NCI-H1436 treated with DMSO at 0.1 percent for 48 hours (cell line): ENCODE results near the gene TMEM259.

Experiments used
- DNase-seq: peaks from one replicate; lab custom pipeline; 2025; lab: John Stamatoyannopoulos, UW

TMEM259 gene

DNA sequence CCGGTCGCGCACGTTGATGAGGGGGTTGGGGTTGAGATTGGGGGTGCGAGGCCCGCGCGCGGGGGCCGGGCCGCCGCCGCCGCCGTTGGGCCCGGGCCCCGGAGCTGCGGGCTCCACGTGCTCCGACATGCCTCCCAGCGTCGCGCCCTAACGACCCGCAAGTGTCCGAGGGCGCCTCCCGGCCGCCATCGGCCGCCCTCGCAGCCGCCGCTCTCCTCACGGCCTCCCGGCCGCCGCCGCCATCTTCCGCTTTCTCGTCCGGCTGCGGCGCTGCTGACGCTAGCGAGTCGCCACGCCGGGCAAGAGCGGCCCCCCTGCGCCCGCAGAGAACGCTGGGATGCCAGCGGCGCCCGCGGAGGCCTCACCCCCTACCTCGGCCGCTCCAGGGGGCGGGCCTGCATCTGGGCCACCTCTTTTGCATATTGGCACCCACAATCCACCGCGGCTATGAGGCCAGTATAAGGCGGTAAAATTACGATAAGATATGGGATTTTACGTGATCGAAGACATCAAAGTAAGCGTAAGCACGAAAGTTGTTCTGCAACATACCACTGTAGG is at the start of gene TMEM259:
Gene TMEM259 (minus strand): TSS at position 256 of the 558 bp plus-strand sequence. CDS start 127 bp downstream, at position 129.
- peak; percentile 87 for DNase-seq

DNA sequence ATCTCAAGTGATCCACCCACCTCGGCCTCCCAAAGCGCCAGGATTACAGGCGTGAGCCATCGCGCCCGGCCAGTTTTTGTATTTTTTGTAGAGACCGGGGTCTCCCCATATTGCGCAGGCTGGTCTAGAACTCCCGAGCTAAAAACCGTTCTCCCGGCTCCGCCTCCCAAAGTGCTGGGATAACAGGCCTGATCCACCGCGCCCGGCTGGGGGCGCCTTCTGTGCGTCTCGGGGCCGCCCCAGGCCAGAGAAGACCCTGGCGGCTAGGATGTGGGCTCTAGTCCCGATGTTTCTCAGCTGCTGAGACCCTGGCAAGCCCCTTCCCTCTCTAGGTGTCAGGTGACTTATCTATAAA is 49.6 kb upstream of the TMEM259 start:
- no peak for DNase-seq

DNA sequence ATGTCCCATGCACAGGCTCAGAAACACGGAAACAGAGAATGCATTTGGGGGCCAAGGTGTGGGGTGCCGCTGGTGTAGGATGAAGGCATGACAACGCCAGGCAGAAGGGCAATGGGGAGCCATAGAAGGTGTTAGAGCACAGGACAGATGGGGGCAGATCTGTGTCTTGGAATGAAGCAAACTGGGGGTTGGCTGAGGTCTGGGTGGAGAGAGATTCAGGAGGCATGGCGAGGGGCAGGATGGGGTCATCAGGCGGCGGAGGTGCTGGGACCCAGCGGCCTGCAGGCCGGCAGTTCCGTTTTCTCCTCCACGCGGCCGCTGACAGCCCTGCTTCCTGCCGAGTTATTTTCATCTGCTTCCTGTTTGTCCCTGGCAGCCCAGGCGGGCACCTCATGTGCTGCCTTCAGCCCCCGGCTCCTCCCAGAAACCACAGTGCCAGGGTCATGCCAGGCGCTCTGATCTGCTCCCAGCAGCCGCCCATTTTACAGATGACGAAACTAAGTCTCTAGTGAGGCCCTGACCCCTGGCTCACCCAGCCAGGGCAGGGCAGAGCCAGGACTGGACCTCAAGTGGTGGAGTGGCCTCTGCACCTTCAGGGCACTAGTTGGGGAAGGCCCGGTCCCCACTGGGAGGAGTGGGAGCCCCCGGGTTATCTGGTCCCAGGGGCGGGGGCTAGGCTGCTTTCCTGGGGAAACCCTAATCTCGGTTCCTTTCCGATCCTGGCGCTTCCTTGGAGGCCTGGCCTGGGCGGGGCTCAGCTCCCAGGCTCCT is 48.3 kb upstream of the TMEM259 start:
- no peak for DNase-seq

DNA sequence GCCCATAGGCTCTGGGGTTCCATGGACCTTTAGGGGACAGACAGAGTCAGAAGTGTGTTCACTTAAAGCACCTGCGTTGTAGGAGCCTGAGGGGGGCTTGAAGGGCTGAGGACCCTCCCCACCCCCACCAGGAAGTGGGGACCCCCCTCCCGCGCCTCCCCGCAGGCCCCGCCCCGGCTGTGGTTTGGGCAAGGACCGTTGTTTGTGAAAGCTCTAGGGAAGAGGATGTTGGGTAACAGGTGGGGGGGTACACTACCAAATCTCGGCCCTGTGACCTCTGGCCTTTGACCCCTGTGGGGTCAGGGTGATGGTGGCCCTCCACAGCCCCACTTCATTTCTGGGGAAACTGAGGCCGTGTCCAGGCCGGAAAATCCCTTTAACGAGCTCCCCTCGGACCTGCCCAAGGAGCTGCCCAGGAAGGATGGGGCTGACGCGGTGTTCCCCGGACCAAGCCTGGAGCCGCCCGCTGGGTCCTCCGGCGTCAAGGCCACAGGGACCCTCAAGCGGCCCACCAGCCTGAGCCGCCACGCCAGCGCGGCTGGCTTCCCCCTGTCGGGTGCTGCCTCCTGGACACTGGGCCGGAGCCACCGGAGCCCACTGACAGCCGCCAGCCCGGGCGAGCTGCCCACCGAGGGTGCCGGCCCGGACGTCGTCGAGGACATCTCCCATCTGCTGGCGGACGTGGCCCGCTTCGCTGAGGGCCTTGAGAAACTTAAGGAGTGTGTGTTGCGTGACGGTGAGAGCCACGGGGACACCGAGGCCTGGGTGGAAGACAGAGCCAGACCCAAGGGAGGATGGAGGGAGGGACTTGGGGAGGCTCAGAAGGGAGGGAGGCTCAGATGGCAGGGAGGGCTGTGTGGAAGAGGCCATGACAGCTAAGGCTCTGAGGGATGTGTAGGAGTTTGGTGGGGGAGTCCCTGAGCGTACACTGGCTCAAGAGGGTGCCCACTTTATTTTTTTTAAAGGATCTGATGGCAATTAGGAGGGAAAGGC is 47.4 kb upstream of the TMEM259 start:
- no peak for DNase-seq

DNA sequence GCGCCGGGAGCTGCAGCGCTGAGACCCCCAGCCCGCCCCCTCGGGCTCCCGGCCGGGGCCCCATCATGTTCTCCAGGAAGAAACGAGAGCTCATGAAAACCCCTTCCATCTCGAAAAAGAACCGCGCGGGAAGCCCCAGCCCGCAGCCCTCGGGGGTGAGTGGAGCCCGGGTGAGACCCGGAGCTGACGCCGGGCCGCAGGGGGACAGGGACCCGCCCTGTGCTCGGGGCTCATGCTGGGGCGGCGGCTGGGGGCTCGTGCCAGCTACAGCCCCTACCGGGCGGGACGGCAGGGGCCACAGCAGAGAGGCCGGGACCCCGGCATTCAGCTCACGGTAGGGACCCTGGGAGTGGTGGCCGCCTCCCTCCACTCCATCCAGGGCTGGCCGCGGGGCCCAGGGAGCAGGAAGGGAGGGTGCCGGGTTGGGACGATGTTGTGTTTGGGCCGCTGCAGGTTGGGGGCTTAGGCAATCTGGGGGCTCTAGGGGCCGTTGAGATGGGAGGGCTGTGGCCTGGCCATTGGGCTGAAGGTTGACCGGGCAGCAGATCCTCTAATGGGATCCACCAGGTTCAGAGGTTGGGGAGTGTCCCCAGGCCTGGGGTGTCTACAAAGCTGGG is 46.5 kb upstream of the TMEM259 start:
- DNase-seq, result no peak

DNA sequence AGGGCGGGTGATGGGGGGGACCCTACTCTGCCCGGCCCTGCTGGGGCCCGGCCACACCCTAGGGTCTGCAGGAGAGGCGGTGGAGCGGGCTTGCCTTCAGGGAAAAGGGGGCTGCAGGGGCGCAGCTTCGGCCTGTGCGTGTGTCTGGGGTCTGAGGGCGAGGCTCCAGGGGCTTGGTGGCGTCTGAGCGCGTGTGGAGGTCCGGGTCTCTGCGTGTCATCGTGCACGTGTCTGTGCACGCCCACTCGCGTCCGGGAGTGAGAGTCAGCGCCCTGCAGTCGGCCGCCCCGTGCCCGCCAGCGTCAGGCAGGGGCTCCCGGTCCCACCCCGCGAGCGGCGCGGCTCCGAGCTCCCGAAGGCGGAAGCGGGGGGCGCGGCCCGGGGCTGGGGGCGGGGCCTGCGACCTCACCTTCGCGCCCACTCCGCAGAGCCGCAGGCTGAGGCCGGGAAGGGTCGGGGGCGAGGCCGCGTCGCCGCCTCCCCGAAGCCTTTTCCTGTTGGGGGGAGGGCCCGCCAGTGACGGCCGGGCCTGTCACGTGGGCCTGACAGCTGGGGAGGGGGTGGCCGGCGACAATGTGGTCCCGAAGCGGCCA is 45.9 kb upstream of the TMEM259 start, which contains the start of gene ARHGAP45:
Gene ARHGAP45 (plus strand): TSS at position 420 of the 593 bp plus-strand sequence. CDS start 239 bp downstream, outside the sequence.
- no peak for DNase-seq

DNA sequence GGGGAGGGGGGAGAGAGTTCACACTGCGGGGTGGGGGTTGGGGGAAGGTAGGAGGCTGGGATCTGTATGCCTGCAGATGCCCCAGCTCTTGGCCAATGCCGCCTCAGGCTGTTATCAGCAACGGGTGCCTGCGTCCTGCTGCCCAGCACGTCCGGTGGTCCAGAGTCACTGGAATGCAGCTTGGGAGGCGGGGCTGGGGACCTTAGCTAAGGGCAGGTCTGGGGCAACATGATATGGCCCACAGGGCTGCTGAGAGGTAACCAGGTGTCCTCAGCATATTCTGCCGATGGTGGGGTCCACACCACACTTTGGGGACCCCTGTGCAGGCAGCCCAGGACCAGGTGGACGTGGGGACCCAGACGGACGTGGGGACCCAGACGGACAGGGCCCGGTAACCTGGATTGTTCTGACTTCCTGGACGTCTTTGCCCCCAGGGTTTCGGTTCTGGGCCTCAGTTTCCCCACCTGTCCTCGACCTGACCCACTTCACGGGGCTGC is 45.4 kb upstream of the TMEM259 start:
- no peak for DNase-seq

DNA sequence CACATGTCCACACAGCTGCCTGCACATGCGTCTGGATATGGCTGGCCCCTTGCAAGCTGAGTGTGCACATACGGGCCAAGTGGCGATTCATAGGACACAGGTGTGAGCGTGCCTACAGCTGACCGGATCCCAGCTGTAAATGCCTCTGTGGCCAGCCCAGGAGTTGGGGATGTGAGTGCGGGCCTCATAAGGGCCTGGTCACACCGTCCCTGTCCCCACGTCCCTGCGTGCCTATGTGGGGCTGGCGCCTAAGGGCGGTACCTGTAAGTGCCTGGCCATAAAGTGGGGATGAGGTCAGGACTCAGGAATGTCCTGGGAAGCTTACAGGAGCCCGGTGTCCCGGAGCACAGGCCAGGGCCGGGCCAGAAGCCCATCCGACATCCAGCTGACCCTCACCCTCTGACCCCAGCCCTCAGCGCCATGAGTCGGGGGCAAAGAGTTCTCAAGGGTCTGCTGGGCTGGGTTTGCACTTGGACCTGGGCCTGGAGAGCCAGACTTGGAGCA is 44.7 kb upstream of the TMEM259 start:
- no peak for DNase-seq

DNA sequence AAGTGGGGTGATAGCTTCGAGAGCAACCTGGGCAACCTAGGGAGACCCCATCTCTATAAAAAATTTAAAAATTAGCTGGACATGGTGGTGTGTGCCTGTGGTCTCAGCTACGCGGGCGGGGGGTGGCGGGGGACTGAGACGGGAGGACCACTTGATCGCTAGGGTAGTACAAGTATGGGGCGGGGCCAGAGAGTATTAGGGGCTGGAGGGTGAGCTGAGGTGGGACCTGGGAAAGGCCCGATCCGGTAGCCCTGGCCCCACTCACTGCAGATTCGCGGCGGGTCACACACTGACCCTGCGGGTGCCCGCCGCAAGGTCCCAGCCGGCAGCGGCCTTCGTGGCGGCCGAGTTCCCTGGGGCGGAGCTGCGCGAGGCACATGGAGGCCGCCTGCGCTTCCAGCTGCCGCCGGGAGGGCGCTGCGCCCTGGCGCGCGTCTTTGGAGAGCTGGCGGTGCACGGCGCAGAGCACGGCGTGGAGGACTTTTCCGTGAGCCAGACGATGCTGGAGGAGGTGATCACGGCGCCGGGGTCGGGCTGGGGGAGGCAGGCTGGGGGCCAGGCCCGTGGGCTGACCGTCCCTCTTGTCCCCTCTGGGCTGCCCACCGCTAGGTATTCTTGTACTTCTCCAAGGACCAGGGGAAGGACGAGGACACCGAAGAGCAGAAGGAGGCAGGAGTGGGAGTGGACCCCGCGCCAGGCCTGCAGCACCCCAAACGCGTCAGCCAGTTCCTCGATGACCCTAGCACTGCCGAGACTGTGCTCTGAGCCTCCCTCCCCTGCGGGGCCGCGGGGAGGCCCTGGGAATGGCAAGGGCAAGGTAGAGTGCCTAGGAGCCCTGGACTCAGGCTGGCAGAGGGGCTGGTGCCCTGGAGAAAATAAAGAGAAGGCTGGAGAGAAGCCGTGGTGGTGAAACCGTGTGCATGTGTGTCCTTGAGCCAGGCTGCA is 44.0 kb upstream of the TMEM259 start:
- no peak for DNase-seq

DNA sequence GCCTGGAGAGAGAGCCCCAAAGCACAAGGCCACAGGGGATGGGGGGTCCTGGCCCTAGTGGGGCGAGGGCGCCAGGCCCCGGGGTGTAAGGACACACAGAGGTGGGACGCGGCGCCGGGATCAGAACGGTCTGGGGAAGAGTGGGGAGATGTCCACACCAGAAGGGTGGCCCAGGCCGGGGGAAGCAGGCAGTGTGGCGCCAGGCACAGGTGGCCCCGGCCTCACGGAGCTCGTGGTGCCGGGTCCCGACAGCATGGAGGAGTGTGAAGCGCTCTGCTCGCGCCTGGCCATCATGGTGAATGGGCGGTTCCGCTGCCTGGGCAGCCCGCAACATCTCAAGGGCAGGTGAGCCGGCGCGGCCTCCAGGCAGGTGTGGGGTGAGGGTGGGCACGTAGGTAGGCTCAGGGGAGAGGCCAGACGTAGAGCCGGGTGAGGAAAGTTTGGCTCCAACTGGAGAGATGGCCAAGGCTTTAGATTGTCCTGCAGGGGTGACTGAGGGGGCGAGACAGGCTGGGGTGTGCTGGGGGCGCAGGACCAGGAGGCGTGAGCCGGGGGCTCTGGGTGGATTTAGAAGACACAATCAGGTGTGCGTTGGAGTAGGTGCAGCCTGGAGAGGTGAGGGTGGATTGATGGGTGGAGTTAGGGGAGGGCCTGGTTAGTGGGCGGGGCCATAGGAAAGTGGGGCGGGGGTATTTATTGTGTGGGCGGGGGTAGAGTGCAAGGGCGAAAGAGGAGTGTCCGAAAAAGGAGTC is 43.2 kb upstream of the TMEM259 start:
- no peak for DNase-seq

DNA sequence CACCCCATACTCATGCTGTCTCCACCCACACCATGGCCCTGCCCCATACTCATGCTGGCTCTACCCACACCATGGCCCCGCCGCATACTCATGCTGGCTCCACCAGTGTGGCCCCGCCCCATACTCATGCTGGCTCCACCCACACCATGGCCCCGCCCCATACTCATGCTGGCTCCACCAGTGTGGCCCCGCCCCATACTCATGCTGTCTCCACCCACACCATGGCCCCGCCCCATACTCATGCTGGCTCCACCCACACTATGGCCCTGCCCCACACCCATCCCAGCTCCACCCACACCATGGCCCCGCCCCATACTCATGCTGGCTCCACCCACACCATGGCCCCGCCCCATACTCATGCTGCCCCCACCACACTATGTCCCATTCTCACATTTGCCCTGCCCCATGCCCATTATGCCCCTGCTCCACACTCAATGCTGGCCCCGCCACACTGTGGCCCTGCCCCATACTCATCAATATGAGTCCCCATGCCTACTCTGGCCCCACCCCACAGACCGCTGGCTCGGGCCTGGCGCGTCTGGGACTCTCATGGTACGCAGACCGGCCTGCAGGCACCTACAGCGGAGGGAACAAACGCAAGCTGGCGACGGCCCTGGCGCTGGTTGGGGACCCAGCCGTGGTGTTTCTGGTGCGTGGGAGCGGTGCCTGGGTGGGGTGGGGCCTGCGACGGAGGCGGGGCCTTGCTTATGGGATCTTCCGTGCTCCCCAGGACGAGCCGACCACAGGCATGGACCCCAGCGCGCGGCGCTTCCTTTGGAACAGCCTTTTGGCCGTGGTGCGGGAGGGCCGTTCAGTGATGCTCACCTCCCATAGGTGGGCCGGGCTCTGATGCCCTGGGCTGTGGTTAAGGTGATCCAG is 42.3 kb upstream of the TMEM259 start:
- DNase-seq, result no peak

DNA sequence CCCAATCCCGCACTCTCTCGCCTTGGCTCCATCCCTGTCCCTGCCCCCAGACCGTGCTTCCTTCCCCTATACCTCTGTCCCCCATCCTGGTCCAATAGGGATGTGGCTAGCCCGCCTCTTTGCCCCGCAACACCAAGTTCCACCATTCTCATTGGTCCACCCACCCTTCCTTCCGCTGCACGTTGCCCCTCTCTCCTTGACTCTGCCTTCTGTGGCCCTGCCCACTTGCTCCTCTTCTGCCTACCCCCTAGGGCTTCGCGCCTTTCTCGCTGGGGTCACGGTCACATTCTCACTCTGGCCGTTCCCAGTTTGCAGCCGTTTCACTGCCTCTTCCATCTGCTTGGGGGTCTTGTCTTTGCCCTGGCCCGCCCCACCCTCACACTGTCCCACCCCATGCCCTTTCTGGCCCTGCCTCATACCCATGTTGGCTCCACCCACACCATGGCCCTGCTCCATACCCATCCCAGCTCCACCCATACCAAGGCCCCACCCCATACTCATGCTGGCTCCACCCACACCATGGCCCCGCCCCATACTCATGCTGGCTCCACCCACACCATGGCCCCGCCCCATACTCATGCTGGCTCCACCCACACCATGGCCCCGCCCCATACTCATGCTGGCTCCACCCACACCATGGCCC is 41.6 kb upstream of the TMEM259 start:
- no peak for DNase-seq

DNA sequence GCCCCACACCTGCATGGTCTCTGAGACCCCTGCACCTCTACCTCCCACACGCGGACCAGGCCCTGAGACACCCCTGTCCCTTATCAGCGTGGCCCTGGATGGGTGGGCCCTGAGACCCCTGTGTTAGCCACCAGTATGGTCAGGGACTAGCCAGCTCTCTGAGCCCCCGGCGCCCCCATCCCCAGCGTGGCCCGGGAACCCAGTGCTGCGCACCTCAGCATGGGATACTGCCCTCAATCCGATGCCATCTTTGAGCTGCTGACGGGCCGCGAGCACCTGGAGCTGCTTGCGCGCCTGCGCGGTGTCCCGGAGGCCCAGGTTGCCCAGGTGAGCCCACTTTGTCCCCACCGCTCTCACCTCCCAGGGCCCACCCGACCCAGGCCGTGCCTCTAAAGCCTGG is 41.1 kb upstream of the TMEM259 start:
- no peak for DNase-seq

DNA sequence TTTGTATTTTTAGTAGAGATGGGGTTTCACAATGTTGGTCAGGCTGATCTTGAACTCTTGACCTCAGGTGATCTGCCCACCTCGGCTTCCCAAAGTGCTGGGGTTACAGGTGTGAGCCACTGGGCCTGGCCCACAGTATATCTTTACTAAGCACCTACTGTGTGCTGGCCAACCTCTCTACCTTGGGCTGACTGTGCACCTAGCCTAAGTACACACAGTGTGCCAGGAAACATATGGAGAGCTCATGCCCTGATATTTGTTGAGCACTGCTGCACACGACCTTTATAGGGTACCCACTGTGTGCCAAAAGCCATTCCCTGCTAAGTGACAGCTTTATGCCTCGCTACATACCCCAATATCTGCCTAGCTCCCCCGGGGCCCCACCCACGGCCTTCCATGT is 39.8 kb upstream of the TMEM259 start:
- DNase-seq, result no peak

DNA sequence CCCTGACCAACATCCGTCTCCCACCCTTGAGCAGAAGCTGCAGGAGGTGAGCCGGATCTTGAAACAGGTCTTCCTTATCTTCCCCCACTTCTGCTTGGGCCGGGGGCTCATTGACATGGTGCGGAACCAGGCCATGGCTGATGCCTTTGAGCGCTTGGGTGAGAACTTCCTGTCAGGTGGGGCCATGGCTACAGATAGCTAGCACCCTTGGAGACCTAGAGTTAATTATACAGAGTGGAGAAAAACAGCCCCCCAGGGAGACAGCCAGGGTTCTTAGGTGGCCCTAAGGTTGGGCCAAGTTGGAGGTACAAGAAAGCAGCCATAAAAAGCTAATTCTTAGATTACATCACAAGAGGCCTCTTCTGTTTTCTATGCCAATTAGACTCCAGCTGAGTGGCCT is 37.2 kb upstream of the TMEM259 start:
- no peak for DNase-seq

DNA sequence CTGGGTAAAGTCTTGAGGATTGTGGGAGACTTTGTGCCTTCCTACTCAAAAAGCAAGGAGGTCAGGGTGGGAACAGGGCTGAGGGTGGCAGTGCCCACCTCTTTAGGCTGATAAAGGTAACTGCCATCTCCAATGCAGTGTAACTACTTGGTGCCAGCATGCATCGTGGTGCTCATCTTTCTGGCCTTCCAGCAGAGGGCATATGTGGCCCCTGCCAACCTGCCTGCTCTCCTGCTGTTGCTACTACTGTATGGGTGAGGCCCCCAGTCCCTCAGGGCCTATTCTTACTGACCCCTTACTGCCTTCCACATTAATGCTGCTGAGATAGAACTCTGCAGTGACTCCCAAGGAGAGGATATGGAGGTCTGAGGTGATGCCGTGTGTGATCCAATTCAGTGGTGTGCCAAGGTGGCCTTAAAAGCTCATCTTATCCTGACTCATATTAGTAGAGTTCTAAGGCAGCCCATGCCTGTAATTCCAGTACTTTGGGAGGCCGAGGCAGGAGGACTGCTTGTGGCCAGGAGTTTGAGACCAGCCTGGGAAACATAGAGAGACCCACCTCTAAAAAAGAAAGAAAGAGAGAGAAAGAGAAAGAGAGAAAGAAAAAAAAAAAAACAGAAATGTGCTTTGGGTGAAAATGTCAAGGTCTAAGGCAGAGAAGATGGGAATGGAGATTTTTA is 36.4 kb upstream of the TMEM259 start:
- DNase-seq, result no peak

DNA sequence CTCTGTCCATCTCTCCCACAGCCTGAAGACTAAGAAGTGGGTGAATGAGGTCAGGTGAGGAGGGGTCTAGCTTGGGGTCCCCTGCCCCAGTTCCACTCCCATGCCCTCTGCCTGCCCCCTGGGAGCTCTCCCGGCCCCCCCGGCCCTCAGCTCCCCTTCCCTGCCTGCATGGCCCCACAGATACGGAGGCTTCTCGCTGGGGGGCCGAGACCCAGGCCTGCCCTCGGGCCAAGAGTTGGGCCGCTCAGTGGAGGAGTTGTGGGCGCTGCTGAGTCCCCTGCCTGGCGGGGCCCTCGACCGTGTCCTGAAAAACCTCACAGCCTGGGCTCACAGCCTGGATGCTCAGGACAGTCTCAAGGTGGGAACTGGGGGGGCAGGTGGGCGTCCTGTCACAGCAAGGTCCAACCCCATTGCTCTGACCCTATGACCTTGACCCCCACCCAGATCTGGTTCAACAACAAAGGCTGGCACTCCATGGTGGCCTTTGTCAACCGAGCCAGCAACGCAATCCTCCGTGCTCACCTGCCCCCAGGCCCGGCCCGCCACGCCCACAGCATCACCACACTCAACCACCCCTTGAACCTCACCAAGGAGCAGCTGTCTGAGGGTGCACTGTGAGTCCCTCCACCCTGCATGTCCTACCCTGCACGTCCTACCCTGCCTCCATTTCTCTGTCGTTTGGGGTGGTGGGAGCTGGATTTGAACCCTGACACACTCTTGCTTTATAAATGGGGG is 35.1 kb upstream of the TMEM259 start:
- no peak for DNase-seq
